ENCODE results near the gene ZBED4.

ZBED4 gene

DNA sequence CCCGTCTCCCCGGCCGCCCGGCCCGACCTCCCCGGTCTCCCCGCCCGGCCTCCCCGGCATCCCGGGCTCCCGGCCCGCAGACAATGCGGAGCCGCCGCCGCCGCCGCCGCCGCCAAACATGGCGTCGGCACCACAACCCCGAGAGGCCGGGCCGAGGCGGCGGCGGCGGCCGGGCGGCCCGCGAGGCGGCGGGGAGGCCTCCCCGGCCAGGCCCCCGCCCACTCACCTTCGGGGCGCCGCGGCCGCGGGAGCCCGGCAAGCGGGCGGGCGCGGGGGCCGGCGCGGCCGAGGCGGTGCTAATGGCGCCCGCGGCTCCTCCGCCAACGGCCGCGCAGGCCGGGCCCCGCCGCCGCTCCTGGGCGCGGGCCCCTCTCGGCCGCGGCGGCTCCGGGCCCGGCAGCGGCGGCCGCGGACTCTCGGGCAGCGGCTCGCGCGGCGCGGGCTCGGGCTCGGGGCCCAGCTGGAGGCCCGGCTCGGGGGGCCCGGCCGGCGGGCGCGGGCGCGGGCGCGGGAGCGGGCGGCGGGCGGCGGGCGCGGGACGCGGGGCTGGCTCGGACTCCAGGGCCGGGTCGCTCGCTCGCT, 26.3 kb upstream of the ZBED4 start:
- WGBS, 2 experiments (ENCODE audit: insufficient coverage in 2 of 2) = 0 to 1% methylated on average over 52 to 108 of the region's 110 CpGs
- H3K9me3 ChIP-seq (ENCODE audit: control insufficient read depth, low read length) = peaks cover 11% of the 10 kb centered on the region
- peak overlapping the region; percentile 59 for H3K27ac ChIP-seq (ENCODE audit: low read depth, low read length, severe bottlenecking)
- peak overlapping the region; percentile 84 for H3K4me3 ChIP-seq (ENCODE audit: extremely low read depth, insufficient read depth, low read length, poor library complexity, severe bottlenecking)
- peaks cover 7% of the 10 kb centered on the region for H3K4me1 ChIP-seq (ENCODE audit: control insufficient read depth, insufficient read depth, low read length, poor library complexity, severe bottlenecking)
- H3K36me3 ChIP-seq (ENCODE audit: control insufficient read depth, insufficient read depth, low read length) = peaks cover 33% of the 10 kb centered on the region

DNA sequence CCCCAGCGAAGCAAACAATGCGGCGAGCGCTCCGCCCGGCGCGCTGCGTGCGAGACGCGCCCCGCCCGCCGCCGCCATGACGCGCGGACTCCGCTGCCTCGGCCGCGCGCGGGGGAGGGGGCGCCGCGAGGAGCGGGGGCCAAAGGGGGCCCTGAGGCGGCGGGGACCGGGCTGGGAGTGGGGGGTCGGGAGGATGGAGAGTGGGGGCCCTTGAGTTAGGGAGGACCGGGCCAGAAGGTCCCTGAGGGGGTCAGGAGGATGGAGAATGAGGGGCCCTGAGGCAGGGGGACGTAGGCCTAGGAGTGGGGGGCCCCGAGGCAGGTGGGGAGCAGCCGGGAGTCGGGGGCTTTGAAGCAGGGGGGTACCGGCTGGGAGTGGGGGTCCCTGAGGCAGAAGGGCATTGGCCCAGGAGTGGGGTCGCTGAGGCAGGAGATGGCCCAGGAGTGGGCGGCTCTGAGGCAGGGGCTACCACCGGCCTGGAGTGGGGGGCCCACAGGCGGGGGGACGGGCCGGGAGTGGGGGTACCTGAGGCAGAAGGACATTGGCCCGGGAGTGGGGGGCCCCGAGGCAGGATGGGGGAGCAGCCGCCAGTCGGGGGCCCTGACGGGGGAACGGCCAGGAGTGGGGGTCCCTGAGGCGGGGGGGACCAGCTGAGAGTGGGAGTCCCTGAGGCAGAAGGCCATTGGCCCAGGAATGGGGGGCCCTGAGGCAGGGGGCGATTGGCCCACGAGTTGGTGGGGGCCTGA, 25.6 kb upstream of the ZBED4 start, which contains the start of gene BRD1:
BRD1 (minus strand) TSS at position 21 of the 746 bp plus-strand sequence. CDS start 3,556 bp downstream, outside the sequence.
- H3K4me3 ChIP-seq (ENCODE audit: extremely low read depth, insufficient read depth, low read length, poor library complexity, severe bottlenecking) = peak within 1 kb of the TSS; percentile 84
- peaks cover 27% of the 10 kb centered on the region for H3K36me3 ChIP-seq (ENCODE audit: control insufficient read depth, insufficient read depth, low read length)
- H3K9me3 ChIP-seq (ENCODE audit: control insufficient read depth, low read length) = peaks cover 11% of the 10 kb centered on the region
- H3K4me1 ChIP-seq (ENCODE audit: control insufficient read depth, insufficient read depth, low read length, poor library complexity, severe bottlenecking) = peaks cover 7% of the 10 kb centered on the region
- 0 to 23% methylated on average over 5 to 14 of the region's 54 CpGs for WGBS, 2 experiments (ENCODE audit: insufficient coverage in 2 of 2)
- peak within 1 kb of the TSS; percentile 66 for H3K27ac ChIP-seq (ENCODE audit: low read depth, low read length, severe bottlenecking)

DNA sequence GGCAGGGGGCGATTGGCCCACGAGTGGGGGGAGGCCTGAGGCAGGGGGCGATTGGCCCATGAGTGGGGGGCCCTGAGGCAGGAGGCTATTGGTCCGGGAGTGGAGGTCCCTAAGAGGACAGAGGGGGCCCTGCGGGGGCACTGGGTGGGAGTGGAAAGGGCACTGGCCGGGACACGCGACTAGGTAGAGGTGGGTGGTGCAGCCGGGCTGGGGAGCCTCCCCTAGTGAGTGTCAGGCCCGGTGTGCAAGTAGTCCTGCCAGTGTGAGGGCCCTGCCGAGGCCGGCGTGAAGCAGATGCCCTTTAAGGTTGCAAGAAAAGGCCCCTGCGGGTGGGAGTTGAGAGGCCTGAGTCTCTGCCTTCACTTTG, 25.1 kb upstream of the ZBED4 start:
- 92 to 95% methylated on average over 11 to 14 of the region's 14 CpGs for WGBS, 2 experiments (ENCODE audit: insufficient coverage in 2 of 2)
- Histone ChIP-seq H3K4me3 (ENCODE audit: extremely low read depth, insufficient read depth, low read length, poor library complexity, severe bottlenecking) (no peak overlapping the region), H3K4me1 (ENCODE audit: control insufficient read depth, insufficient read depth, low read length, poor library complexity, severe bottlenecking) (peaks cover 7% of the 10 kb centered on the region), H3K9me3 (ENCODE audit: control insufficient read depth, low read length) (peaks cover 11% of the 10 kb centered on the region), H3K27ac (ENCODE audit: low read depth, low read length, severe bottlenecking) (no peak overlapping the region), H3K36me3 (ENCODE audit: control insufficient read depth, insufficient read depth, low read length) (peaks cover 21% of the 10 kb centered on the region)

DNA sequence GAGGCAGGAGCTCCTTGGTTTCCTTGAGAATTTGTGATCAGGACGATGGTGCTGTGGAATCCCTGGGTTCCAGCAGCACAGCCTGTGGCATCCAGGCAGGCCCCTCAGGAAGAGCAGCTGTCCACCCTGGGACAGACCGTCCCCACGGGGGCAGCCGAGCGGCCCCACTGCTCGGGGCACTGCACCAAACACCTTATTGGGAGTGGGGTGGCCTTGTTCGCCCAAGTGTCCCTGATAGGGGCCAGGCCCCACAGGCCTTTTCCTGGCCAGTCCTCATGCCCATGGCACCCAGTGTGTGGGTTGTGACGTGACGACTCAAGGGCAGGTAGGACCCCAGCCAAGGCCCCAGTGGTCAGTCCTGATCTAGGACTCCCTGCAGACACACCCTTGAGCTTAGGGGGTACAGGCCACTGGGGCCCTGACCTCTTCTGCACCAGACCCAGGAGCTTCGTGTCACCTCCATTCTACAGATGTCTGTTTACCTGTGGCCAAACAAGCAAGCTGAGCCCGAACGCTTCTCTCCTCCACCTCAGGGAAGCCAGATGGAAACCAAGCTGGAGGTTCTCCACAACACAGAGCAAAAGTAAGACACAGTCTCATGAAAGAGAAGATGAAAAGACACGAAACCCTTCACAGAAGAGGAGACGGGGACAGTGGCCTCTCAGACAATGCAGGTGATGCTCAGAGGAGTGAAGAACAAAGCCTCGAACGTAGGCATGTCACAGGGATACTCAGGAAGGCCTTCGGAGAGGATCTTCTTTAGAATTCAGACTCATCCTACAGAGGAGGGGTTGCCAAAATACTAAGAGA, 24.4 kb upstream of the ZBED4 start:
- Histone ChIP-seq H3K4me1 (ENCODE audit: control insufficient read depth, insufficient read depth, low read length, poor library complexity, severe bottlenecking) (peaks cover 7% of the 10 kb centered on the region), H3K4me3 (ENCODE audit: extremely low read depth, insufficient read depth, low read length, poor library complexity, severe bottlenecking) (no peak overlapping the region), H3K27ac (ENCODE audit: low read depth, low read length, severe bottlenecking) (no peak overlapping the region), H3K36me3 (ENCODE audit: control insufficient read depth, insufficient read depth, low read length) (peaks cover 15% of the 10 kb centered on the region), H3K9me3 (ENCODE audit: control insufficient read depth, low read length) (peaks cover 11% of the 10 kb centered on the region)
- WGBS, 2 experiments (ENCODE audit: insufficient coverage in 2 of 2) = 91 to 94% methylated on average over 11 to 14 of the region's 17 CpGs

DNA sequence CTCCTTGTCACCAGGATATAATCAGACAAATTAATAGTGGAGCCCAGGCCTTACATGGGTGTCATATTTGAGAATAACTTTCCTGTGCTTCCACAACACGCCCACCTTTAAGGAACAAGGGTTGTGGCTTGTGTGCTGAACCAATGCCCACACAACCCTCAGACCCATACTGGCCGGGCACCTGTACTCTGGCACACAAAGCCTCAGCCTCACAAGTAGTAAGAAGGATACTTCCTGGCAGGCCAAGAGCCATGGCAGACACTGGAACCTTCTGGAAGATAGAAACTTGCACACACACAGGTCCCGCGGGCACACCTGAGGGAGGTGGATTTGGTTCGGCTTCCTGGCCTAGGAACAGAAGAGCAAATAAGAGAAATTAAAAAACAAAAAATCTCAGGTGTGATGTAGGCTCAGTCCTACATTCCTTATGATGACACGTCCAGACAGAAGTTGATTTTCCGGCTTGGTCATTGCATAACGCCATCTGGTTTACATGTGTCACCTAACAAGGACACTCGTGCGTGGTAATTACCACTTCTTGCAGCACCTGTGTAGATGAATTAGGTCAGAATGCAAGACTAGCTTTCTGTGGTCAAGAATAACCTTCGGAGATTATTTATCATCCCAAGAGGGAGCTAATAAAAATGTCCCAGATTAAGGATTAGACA, 20.2 kb upstream of the ZBED4 start:
- H3K9me3 ChIP-seq (ENCODE audit: control insufficient read depth, low read length) = peaks cover 11% of the 10 kb centered on the region
- 92 to 96% methylated on average over 6 to 10 of the region's 11 CpGs for WGBS, 2 experiments (ENCODE audit: insufficient coverage in 2 of 2)
- no peak overlapping the region for H3K27ac ChIP-seq (ENCODE audit: low read depth, low read length, severe bottlenecking)
- no peaks in the 10 kb centered on the region for H3K4me1 ChIP-seq (ENCODE audit: control insufficient read depth, insufficient read depth, low read length, poor library complexity, severe bottlenecking)
- H3K4me3 ChIP-seq (ENCODE audit: extremely low read depth, insufficient read depth, low read length, poor library complexity, severe bottlenecking) = no peak overlapping the region
- no peaks in the 10 kb centered on the region for H3K36me3 ChIP-seq (ENCODE audit: control insufficient read depth, insufficient read depth, low read length)

DNA sequence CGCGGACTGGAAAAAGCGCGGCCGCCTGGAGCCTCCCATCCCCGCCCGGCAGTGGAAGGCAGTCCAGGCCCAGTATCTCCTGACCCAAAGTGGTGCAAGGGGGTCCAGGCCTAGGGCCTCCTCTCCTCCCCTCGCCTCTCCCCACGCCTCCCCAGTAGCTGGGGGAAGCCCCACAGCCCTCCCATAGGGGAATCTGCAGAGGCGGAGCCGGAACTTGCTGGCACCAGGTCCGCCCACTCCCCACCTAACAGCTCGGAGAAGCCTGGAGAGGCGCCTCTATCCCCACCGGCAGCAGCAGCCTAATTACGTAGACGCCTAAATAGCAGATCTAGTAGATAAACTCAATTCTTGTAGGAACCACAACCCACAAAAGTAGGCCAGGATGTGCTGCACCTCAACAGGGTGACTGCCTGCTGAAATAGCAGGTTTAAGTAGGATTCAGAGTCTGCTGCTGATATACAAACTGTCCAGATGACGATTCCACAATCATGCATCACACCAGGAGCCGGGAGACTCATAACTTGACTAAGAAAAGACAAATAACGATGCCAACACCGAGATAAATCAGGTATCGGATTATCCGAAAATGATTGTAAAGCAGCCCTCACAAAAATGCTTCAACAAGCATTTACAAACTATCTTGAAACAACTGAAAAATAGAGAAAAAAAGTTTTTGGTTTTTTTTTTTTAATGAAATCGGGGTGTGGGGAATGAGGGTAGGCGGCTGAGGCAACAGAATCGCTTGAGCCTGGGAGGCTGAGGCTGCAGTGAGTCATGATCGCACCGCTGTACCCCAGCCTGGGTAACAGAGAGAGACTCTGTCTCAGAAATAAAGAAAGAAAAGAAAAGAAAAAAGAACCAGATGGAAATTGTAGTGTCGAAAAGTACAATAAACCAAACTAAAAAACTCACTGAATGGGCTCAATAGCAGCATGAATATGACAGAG, 14.6 kb upstream of the ZBED4 start:
- Histone ChIP-seq H3K36me3 (ENCODE audit: control insufficient read depth, insufficient read depth, low read length) (no peaks in the 10 kb centered on the region), H3K27ac (ENCODE audit: low read depth, low read length, severe bottlenecking) (no peak overlapping the region), H3K4me3 (ENCODE audit: extremely low read depth, insufficient read depth, low read length, poor library complexity, severe bottlenecking) (no peak overlapping the region), H3K4me1 (ENCODE audit: control insufficient read depth, insufficient read depth, low read length, poor library complexity, severe bottlenecking) (no peaks in the 10 kb centered on the region), H3K9me3 (ENCODE audit: control insufficient read depth, low read length) (no peaks in the 10 kb centered on the region)
- WGBS, 2 experiments (ENCODE audit: insufficient coverage in 2 of 2) = 81 to 84% methylated on average over 21 of the region's 29 CpGs

DNA sequence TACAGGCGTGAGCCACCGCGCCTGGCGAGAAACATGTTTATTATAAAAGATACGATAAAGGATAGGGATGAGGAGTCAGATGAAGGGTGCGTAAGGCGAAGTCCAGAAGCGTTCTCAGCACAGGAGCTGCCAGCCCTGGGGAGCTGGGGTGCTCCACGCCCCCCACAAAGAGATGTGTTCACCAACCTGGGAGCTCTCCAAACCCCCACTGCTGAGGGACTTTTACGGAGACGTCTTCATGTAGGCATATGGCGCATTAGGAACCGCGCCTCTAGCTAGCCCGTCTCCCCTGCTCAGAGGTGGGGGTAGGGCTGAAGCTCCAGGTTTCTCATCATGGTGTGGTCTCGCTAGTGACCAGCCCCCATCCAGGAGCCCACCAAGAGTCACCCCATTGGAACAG, 8.4 kb upstream of the ZBED4 start:
- Histone ChIP-seq H3K27ac (ENCODE audit: low read depth, low read length, severe bottlenecking) (no peak overlapping the region), H3K4me1 (ENCODE audit: control insufficient read depth, insufficient read depth, low read length, poor library complexity, severe bottlenecking) (peaks cover 10% of the 10 kb centered on the region), H3K4me3 (ENCODE audit: extremely low read depth, insufficient read depth, low read length, poor library complexity, severe bottlenecking) (no peak overlapping the region), H3K9me3 (ENCODE audit: control insufficient read depth, low read length) (no peaks in the 10 kb centered on the region), H3K36me3 (ENCODE audit: control insufficient read depth, insufficient read depth, low read length) (no peaks in the 10 kb centered on the region)
- WGBS, 2 experiments (ENCODE audit: insufficient coverage in 2 of 2) = 89 to 91% methylated on average over 7 to 14 of the region's 16 CpGs

DNA sequence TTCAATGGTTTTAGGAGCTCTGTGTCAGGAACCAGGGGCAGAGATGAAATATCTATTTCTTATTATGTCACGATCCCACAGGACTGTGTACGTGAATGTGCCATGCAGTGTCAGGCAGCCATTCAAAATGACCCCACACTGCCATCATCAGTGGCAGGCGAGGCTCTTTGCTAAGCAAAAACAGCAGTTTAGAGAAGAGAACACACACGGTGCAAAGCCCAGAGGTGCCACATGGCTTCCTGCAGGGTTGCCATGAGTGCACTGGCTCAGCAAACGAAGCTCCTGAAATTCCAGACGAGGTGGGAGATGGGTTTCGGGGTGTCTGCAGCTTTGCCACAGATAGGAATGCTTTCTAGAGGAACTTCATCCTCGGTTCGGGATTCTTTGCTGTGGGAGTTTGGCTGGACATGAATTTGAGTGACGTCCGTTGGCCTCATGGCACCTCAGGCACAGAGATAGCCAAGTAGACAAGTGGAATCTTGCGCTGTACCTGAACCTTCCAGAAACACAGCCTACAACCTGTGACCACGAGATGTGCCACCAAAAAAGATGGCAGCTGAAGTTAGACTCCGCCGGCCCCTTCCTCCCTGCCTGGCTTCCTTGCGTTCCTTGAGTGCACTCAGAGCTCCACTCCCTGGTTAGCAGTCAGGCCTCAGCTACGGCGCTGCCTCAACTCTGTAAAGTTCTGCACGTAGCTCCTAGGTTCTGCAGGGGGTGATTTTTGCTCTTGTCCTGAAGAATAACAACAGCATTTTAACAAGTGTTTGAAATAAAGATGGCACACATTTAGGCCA, 7.8 kb upstream of the ZBED4 start:
- Histone ChIP-seq H3K27ac (ENCODE audit: low read depth, low read length, severe bottlenecking) (no peak overlapping the region), H3K9me3 (ENCODE audit: control insufficient read depth, low read length) (no peaks in the 10 kb centered on the region), H3K4me3 (ENCODE audit: extremely low read depth, insufficient read depth, low read length, poor library complexity, severe bottlenecking) (no peak overlapping the region), H3K4me1 (ENCODE audit: control insufficient read depth, insufficient read depth, low read length, poor library complexity, severe bottlenecking) (peaks cover 10% of the 10 kb centered on the region), H3K36me3 (ENCODE audit: control insufficient read depth, insufficient read depth, low read length) (no peaks in the 10 kb centered on the region)
- WGBS, 2 experiments (ENCODE audit: insufficient coverage in 2 of 2) = 79 to 84% methylated on average over 15 to 19 of the region's 19 CpGs

Data from mesodermal cell (in vitro differentiated cells).